SK-N-SH (cell line): Measurements from ENCODE around the gene PIGX. TPM values are rescaled to one million over a fixed set of nuclear protein-coding genes. Genes with fewer than 3 reads are reported as not detected.

Experiments
- CTCF ChIA-PET: fragments of 300-600, 350-600 bp; formaldehyde crosslinking; extraction: SDS; loops from one replicate; lab custom pipeline; 2021; lab: Yijun Ruan, JAX
- POLR2A ChIA-PET: fragments of 350-600 bp; sonication (Branson Sonifier 250); formaldehyde crosslinking; extraction: SDS; loops from one replicate; lab custom pipeline; 2020; ENCODE audit warnings: antibody characterized with exemption, inconsistent platforms; lab: Yijun Ruan, JAX
- DNase-seq: peaks from one replicate; pipeline ENCODE4 v3.0.0; 2012
- H2AFZ ChIP-seq: fragments of 200-600 bp; sonication (generic); 2 replicates; pipeline ENCODE4 v1.8.1; 2016; ENCODE audit warnings: antibody characterized with exemption, mild to moderate bottlenecking, low read depth
- H3F3A ChIP-seq: fragments of 200-600 bp; sonication (generic); replicated peaks from 2 replicates; pipeline ENCODE3; 2016; ENCODE audit warnings: antibody characterized with exemption, mild to moderate bottlenecking; ENCODE audit not compliant: insufficient read depth
- H3K27ac ChIP-seq, 2 experiments: fragments of 200-500 bp in 1 of 2; fragments of 200-600 bp in 1 of 2; sonication (Bioruptor generic) in 1 of 2; sonication (generic), shearing (Covaris generic) in 1 of 2; 2 replicates each; pipeline versions ENCODE4 v1.5.1 to v1.6.1; 2014 to 2016; ENCODE audit warnings: low read depth in 2 of 2, inconsistent platforms in 1 of 2, low read length in 1 of 2, mild to moderate bottlenecking in 1 of 2, mixed read lengths in 1 of 2
- H3K27me3 ChIP-seq: fragments of 200-600 bp; sonication (generic), shearing (Covaris generic); 2 replicates; pipeline ENCODE4 v1.6.1; 2016; ENCODE audit warnings: mixed run types; ENCODE audit not compliant: insufficient read depth
- H3K36me3 ChIP-seq, 2 experiments: fragments of 200-500 bp in 1 of 2; fragments of 200-600 bp in 1 of 2; sonication (Bioruptor generic) in 1 of 2; sonication (generic) in 1 of 2; replicated peaks in 1 of 2; 2 replicates each; pipeline versions ENCODE3 to v1.5.1; 2014 to 2016; ENCODE audit warnings: low read length in 1 of 2, mild to moderate bottlenecking in 1 of 2; ENCODE audit not compliant: insufficient read depth in 2 of 2, control insufficient read depth in 1 of 2
- H3K4me1 ChIP-seq, 2 experiments: fragments of 200-500 bp in 1 of 2; fragments of 200-600 bp in 1 of 2; sonication (Bioruptor generic) in 1 of 2; sonication (generic), shearing (Covaris generic) in 1 of 2; 2 replicates each; pipeline versions ENCODE4 v1.5.1 to v1.6.1; 2014 to 2016; ENCODE audit warnings: low read depth in 1 of 2, low read length in 1 of 2, mixed run types in 1 of 2; ENCODE audit not compliant: insufficient read depth in 2 of 2, control insufficient read depth in 1 of 2
- H3K4me2 ChIP-seq: fragments of 200-600 bp; sonication (generic), shearing (Covaris generic); 2 replicates; pipeline ENCODE4 v1.6.1; 2017; ENCODE audit warnings: mixed run types
- H3K4me3 ChIP-seq, 2 experiments: fragments of 200-500 bp in 1 of 2; fragments of 200-600 bp in 1 of 2; sonication (Bioruptor generic) in 1 of 2; sonication (generic), shearing (Covaris generic) in 1 of 2; 2 replicates each; pipeline versions ENCODE4 v1.5.1 to v1.8.1; 2014 to 2016; ENCODE audit warnings: low read depth in 2 of 2, inconsistent platforms in 1 of 2, low read length in 1 of 2, mild to moderate bottlenecking in 1 of 2, mixed read lengths in 1 of 2, moderate library complexity in 1 of 2
- H3K79me2 ChIP-seq: fragments of 200-600 bp; sonication (generic); 2 replicates; pipeline ENCODE4 v1.8.1; 2017; ENCODE audit warnings: mild to moderate bottlenecking; ENCODE audit not compliant: insufficient read depth
- H3K9ac ChIP-seq: fragments of 200-600 bp; sonication (generic); 2 replicates; pipeline ENCODE4 v1.6.1; 2017; ENCODE audit warnings: mixed run types
- H3K9me2 ChIP-seq: fragments of 200-600 bp; sonication (generic); 2 replicates; pipeline ENCODE4 v1.6.1; 2017; ENCODE audit warnings: mixed run types
- H3K9me3 ChIP-seq: fragments of 200-600 bp; sonication (generic); 2 replicates; pipeline ENCODE4 v1.6.1; 2017; ENCODE audit warnings: mixed run types, mild to moderate bottlenecking, moderate library complexity
- H4K20me1 ChIP-seq: fragments of 200-600 bp; sonication (generic); 2 replicates; pipeline ENCODE4 v1.6.1; 2017; ENCODE audit warnings: mild to moderate bottlenecking, mixed run types; ENCODE audit not compliant: insufficient read depth
- ELF1 ChIP-seq: IDR thresholded peaks from 2 replicates; pipeline ENCODE4 v1.4.0; 2012
- EZH2phosphoT487 ChIP-seq: fragments of 200-600 bp; sonication (generic); IDR thresholded peaks from 2 replicates; pipeline ENCODE4 v1.6.1; 2017; ENCODE audit warnings: low read depth, mixed run types, mild to moderate bottlenecking, antibody characterized with exemption, moderate library complexity, borderline replicate concordance
- FOXJ3 ChIP-seq: sonication (generic); formaldehyde crosslinking; IDR thresholded peaks from 2 replicates; pipeline ENCODE4 v1.5.1; 2020; ENCODE audit warnings: mild to moderate bottlenecking, missing genetic modification reagents
- FOXM1 ChIP-seq: IDR thresholded peaks from 2 replicates; pipeline ENCODE4 v1.4.0; 2012; ENCODE audit warnings: low read depth, mild to moderate bottlenecking
- JUND ChIP-seq: IDR thresholded peaks from 2 replicates; pipeline ENCODE4 v1.4.0; 2012
- MEF2A ChIP-seq: IDR thresholded peaks from 2 replicates; pipeline ENCODE4 v1.4.0; 2012; ENCODE audit warnings: low read depth, borderline replicate concordance
- NFIC ChIP-seq: IDR thresholded peaks from 2 replicates; pipeline ENCODE4 v1.4.0; 2012; ENCODE audit warnings: borderline replicate concordance
- POLR2AphosphoS5 ChIP-seq: IDR thresholded peaks from 2 replicates; pipeline ENCODE4 v1.6.1; 2012; ENCODE audit warnings: low read depth, low read length
- RAD21 ChIP-seq: IDR thresholded peaks from 2 replicates; pipeline ENCODE4 v1.6.1; 2012; ENCODE audit warnings: mild to moderate bottlenecking, low read length
- RXRA ChIP-seq: IDR thresholded peaks from 2 replicates; pipeline ENCODE4 v1.4.0; 2012; ENCODE audit warnings: low read depth, mild to moderate bottlenecking, borderline replicate concordance
- SIN3A ChIP-seq: IDR thresholded peaks from 2 replicates; pipeline ENCODE4 v1.6.1; 2012; ENCODE audit warnings: low read depth, mild to moderate bottlenecking, low read length, moderate library complexity, borderline replicate concordance
- TAF1 ChIP-seq: IDR thresholded peaks from 2 replicates; pipeline ENCODE4 v1.6.1; 2012; ENCODE audit warnings: low read depth, mild to moderate bottlenecking, low read length, moderate library complexity, borderline replicate concordance
- TCF12 ChIP-seq: IDR thresholded peaks from 2 replicates; pipeline ENCODE4 v1.4.0; 2012
- TEAD4 ChIP-seq: IDR thresholded peaks from 2 replicates; pipeline ENCODE4 v1.4.0; 2012; ENCODE audit warnings: mild to moderate bottlenecking, borderline replicate concordance; ENCODE audit not compliant: insufficient read depth
- USF1 ChIP-seq: IDR thresholded peaks from 2 replicates; pipeline ENCODE4 v1.4.0; 2012; ENCODE audit warnings: low read depth, borderline replicate concordance
- USF2 ChIP-seq: fragments of 150-350 bp; IDR thresholded peaks from 2 replicates; pipeline ENCODE4 v1.6.1; 2017; ENCODE audit warnings: antibody characterized with exemption, low read length, low read depth, borderline replicate concordance
- ZBTB33 ChIP-seq: IDR thresholded peaks from 2 replicates; pipeline ENCODE4 v1.4.0; 2012; ENCODE audit warnings: low read depth, borderline replicate concordance
- WGBS: methylation state at CpG from one replicate; pipeline ENCODE4 v1.1.6; 2017; ENCODE audit warnings: low lambda C conversion rate; 5-methylcytosine and 5-hydroxymethylcytosine counted together
- polyA plus RNA-seq, 3 experiments: library from polyadenylated mRNA; depleted of rRNA; stranded (reverse); fragments of >200 nt; gene quantifications; 2 replicates each; pipeline ENCODE4 v1.2.3, GENCODE V29; 2012

The PIGX gene
- polyA plus RNA-seq, 1 of the 3 experiments (the other 2 are of a cell fraction), result 15.5 TPM

GRCh38 chr3:196688349-196688748 is 23.8 kb upstream of the PIGX start:
- no peaks in the 10 kb centered on the region for H3K27me3 ChIP-seq
- no peak for TF ChIP-seq USF2
- no peak for TF ChIP-seq FOXJ3 (CRISPR knock-in tag)
- H3K9ac ChIP-seq, result no peak overlapping the region
- H3K4me2 ChIP-seq, result no peak overlapping the region
- no peaks in the 10 kb centered on the region for H3K9me2 ChIP-seq
- peak overlapping the region; percentile 49; the same call in 1 of the 2 replicates for H2AFZ ChIP-seq
- H3K4me3 ChIP-seq, result no peak overlapping the region
- ChIA-PET POLR2A (no interaction called here), CTCF (interaction anchor here (0.6 to 5.2 kb wide), 5 partner anchors 13 to 435 kb away, joined by 3 to 37 read pairs (median 6); no protein-coding TSS in a partner anchor)
- H3K36me3 ChIP-seq, result no peaks in the 10 kb centered on the region
- WGBS, result 28% methylated on average over 5 of the region's 5 CpGs
- no peaks in the 10 kb centered on the region for H3K79me2 ChIP-seq
- DNase-seq, result no peak
- no peaks in the 10 kb centered on the region for H4K20me1 ChIP-seq
- H3F3A ChIP-seq, result no peaks in the 10 kb centered on the region
- H3K4me1 ChIP-seq, result peaks cover 0 to 6% of the 10 kb centered on the region in 2 experiments; a peak in 2 of 4 replicates
- no peaks in the 10 kb centered on the region for H3K9me3 ChIP-seq
- no peak overlapping the region for H3K27ac ChIP-seq

GRCh38 chr3:196689941-196690660 is 22.1 kb upstream of the PIGX start:
- no peak overlapping the region for H3K4me3 ChIP-seq
- POLR2A ChIA-PET, result no interaction called here

GRCh38 chr3:196691386-196691785 is 20.8 kb upstream of the PIGX start:
- H4K20me1 ChIP-seq, result no peaks in the 10 kb centered on the region
- H3K27ac ChIP-seq, result no peak overlapping the region
- H3K9ac ChIP-seq, result no peak overlapping the region
- no peak overlapping the region for H3K4me2 ChIP-seq
- peaks cover 0 to 4% of the 10 kb centered on the region in 2 experiments; a peak in 2 of 4 replicates for H3K4me1 ChIP-seq
- no peaks in the 10 kb centered on the region for H3K9me2 ChIP-seq
- H3K27me3 ChIP-seq, result no peaks in the 10 kb centered on the region
- ChIA-PET POLR2A (interaction anchor here (0.9 kb wide), 1 partner anchor 15 kb away, joined by 3 read pairs; no protein-coding TSS in a partner anchor), CTCF (interaction anchor here (1.9 kb wide), 1 partner anchor 82 kb away, joined by 7 read pairs; no protein-coding TSS in a partner anchor)
- H3K79me2 ChIP-seq, result no peaks in the 10 kb centered on the region
- WGBS, result 74% methylated on average over 8 of the region's 8 CpGs
- no peak for DNase-seq
- H3K9me3 ChIP-seq, result no peaks in the 10 kb centered on the region
- H3K36me3 ChIP-seq, result no peaks in the 10 kb centered on the region
- no peaks in the 10 kb centered on the region for H3F3A ChIP-seq
- no peak overlapping the region for H2AFZ ChIP-seq
- H3K4me3 ChIP-seq, result no peak overlapping the region
- TF ChIP-seq ELF1 (no peak), ZBTB33 (no peak), TCF12 (no peak), SIN3A (no peak), MEF2A (no peak), USF2 (no peak), RAD21 (no peak), EZH2phosphoT487 (no peak), TAF1 (no peak), RXRA (no peak), USF1 (no peak), FOXM1 (no peak)

More at GRCh38 chr3:196689941-196690660, 22.1 kb upstream of the PIGX start:
- H3K9me3 ChIP-seq, result no peaks in the 10 kb centered on the region
- no peaks in the 10 kb centered on the region for H3F3A ChIP-seq
- H3K27me3 ChIP-seq, result no peaks in the 10 kb centered on the region
- TF ChIP-seq TEAD4 (no peak), NFIC (no peak), POLR2AphosphoS5 (no peak), JUND (no peak), MEF2A (no peak), FOXJ3 (CRISPR knock-in tag) (no peak), RXRA (no peak)
- H3K36me3 ChIP-seq, result no peaks in the 10 kb centered on the region
- no peak overlapping the region for H2AFZ ChIP-seq
- H3K4me2 ChIP-seq, result no peak overlapping the region
- H3K9ac ChIP-seq, result no peak overlapping the region
- no peak for DNase-seq
- H3K27ac ChIP-seq, result no peak overlapping the region
- H3K79me2 ChIP-seq, result no peaks in the 10 kb centered on the region
- 90% methylated on average over 17 of the region's 17 CpGs for WGBS
- H4K20me1 ChIP-seq, result no peaks in the 10 kb centered on the region
- H3K4me1 ChIP-seq, result peaks cover 0 to 4% of the 10 kb centered on the region in 2 experiments; a peak in 2 of 4 replicates
- CTCF ChIA-PET, result interaction anchor here (1.3 to 1.9 kb wide), 2 partner anchors 81 to 253 kb away, joined by 3 to 7 read pairs; partner anchors contain the start of gene NCBP2
- no peaks in the 10 kb centered on the region for H3K9me2 ChIP-seq
